Cardiac muscle cell (in vitro differentiated cells and primary cell): ENCODE results near the gene SLC4A1AP. TPM values are rescaled to one million over a fixed set of nuclear protein-coding genes. Genes with fewer than 3 reads are reported as not detected.

ENCODE experiments used
- DNase-seq, 2 donors: peaks; one replicate each; pipeline versions ENCODE4 v3.0.0 to v3.0.0-alpha.2; 2010 to 2017; ENCODE audit warnings: low read depth in 1 of 2, low spot score in 1 of 2
- H3K27ac ChIP-seq: fragments of 200-600 bp; sonication (generic); 2 replicates; pipeline ENCODE4 v1.5.1; 2016
- H3K27me3 ChIP-seq: fragments of 200-600 bp; sonication (generic); 2 replicates; pipeline ENCODE4 v1.6.0; 2016; ENCODE audit warnings: control low read depth
- H3K36me3 ChIP-seq: fragments of 200-600 bp; sonication (generic); 2 replicates; pipeline ENCODE4 v1.5.1; 2016; ENCODE audit warnings: control low read depth
- H3K4me1 ChIP-seq: fragments of 200-600 bp; sonication (generic); 2 replicates; pipeline ENCODE4 v1.8.1; 2017; ENCODE audit warnings: low read depth, mild to moderate bottlenecking, mixed run types
- H3K4me3 ChIP-seq: fragments of 200-600 bp; sonication (generic); 2 replicates; pipeline ENCODE4 v1.5.1; 2016; ENCODE audit warnings: mild to moderate bottlenecking
- H3K9me3 ChIP-seq: fragments of 200-600 bp; sonication (generic); 2 replicates; pipeline ENCODE4 v1.5.1; 2017; ENCODE audit warnings: low read depth, mild to moderate bottlenecking, control low read depth
- CTCF ChIP-seq: IDR thresholded peaks from 2 replicates; pipeline ENCODE4 v1.5.1; 2012; ENCODE audit warnings: low read depth, mild to moderate bottlenecking, low read length
- polyA plus RNA-seq: library from polyadenylated mRNA; unstranded; fragments of >200 nt; fragmentation: Nextera tagmentation; extraction: Ambion mirVana; gene quantifications from 2 replicates; pipeline ENCODE4 v1.2.1, GENCODE V29; 2016
- total RNA-seq: library from RNA; depleted of rRNA; stranded (reverse); fragments of >200 nt; gene quantifications from 2 replicates; pipeline ENCODE4 v1.2.3, GENCODE V29; 2016

SLC4A1AP gene
- total and polyA plus RNA-seq, 2 experiments from 2014 or later: 34.8 to 35.9 TPM

GRCh38 chr2:27655155-27655951 is 8.3 kb upstream of the SLC4A1AP start:
- H3K4me3 ChIP-seq: no peak overlapping the region
- no peaks in the 10 kb centered on the region for H3K4me1 ChIP-seq
- H3K27ac ChIP-seq: no peak overlapping the region
- H3K27me3 ChIP-seq: no peaks in the 10 kb centered on the region
- no peak for TF ChIP-seq CTCF
- H3K9me3 ChIP-seq: no peaks in the 10 kb centered on the region
- DNase-seq: peak in 1 of 2 donors; percentile 43
- peaks cover 61% of the 10 kb centered on the region for H3K36me3 ChIP-seq

- Histone ChIP-seq H3K36me3 (peaks cover 36% of the 10 kb centered on the region), H3K9me3 (no peaks in the 10 kb centered on the region), H3K27ac (no peak overlapping the region), H3K4me1 (peaks cover 19% of the 10 kb centered on the region), H3K27me3 (no peaks in the 10 kb centered on the region), H3K4me3 (no peak overlapping the region)
- DNase-seq: no peak
- no peak for TF ChIP-seq CTCF
Measured at GRCh38 chr2:27661371-27661770, 2.3 kb upstream of the SLC4A1AP start.

GRCh38 chr2:27664154-27664574 is 475 bp downstream of the SLC4A1AP start:
- Histone ChIP-seq H3K36me3 (peaks cover 36% of the 10 kb centered on the region), H3K27ac (peak overlapping the region; percentile 97), H3K9me3 (no peaks in the 10 kb centered on the region), H3K27me3 (no peaks in the 10 kb centered on the region), H3K4me1 (peaks cover 19% of the 10 kb centered on the region), H3K4me3 (peak overlapping the region; percentile 87)
- no peak for TF ChIP-seq CTCF
- DNase-seq: no peak

- DNase-seq: no peak
- Histone ChIP-seq H3K27ac (no peak overlapping the region), H3K4me1 (peaks cover 19% of the 10 kb centered on the region), H3K36me3 (peaks cover 36% of the 10 kb centered on the region), H3K4me3 (peak overlapping the region; percentile 87), H3K27me3 (no peaks in the 10 kb centered on the region), H3K9me3 (no peaks in the 10 kb centered on the region)
- no peak for TF ChIP-seq CTCF
Measured at GRCh38 chr2:27664622-27665363, 1.1 kb downstream of the SLC4A1AP start.

- H3K27me3 ChIP-seq: no peaks in the 10 kb centered on the region
- no peak overlapping the region for H3K27ac ChIP-seq
- peaks cover 25% of the 10 kb centered on the region for H3K4me1 ChIP-seq
- TF ChIP-seq CTCF: no peak
- H3K36me3 ChIP-seq: peaks cover 34% of the 10 kb centered on the region
- no peak for DNase-seq
- no peaks in the 10 kb centered on the region for H3K9me3 ChIP-seq
- no peak overlapping the region for H3K4me3 ChIP-seq
Measured at GRCh38 chr2:27667446-27667845, 3.8 kb downstream of the SLC4A1AP start.
